GM12878 (cell line): ENCODE measurements around the gene SLC15A3. TPM values are rescaled to one million over a fixed set of nuclear protein-coding genes. Genes with fewer than 3 reads are reported as not detected.

Source experiments
- ATAC-seq: fragments of 200-7000 bp; cut with Tn5 transposase; 3 replicates; pipeline ENCODE4 v1.9.1; 2020; ENCODE audit warnings: mild to moderate bottlenecking, moderate library complexity
- BruUV-seq: library from RNA; stranded (reverse); fragments of 400-500 nt; replicated peaks from 2 replicates; lab custom pipeline; 2021; lab: Mats Ljungman, UMichigan
- CTCF ChIA-PET: fragments of 300-600 bp; sonication (Branson Sonifier 250); formaldehyde crosslinking; extraction: SDS; loops from one replicate; lab custom pipeline; 2021; ENCODE audit warnings: inconsistent platforms; lab: Yijun Ruan, JAX
- POLR2A ChIA-PET: fragments of 350-600 bp; formaldehyde crosslinking; extraction: SDS; loops from one replicate; lab custom pipeline; 2021; ENCODE audit warnings: inconsistent platforms; lab: Charles Lee
- RAD21 ChIA-PET: fragments of 300-600 bp; sonication (Branson Sonifier 250); formaldehyde crosslinking; loops from one replicate; lab custom pipeline; 2023; ENCODE audit warnings: antibody characterized with exemption; ENCODE audit not compliant: unreplicated experiment; lab: Charles Lee
- SMC1A ChIA-PET: fragments of 300-600 bp; sonication (Branson Sonifier 250); formaldehyde crosslinking; loops from one replicate; lab custom pipeline; 2023; ENCODE audit not compliant: unreplicated experiment, uncharacterized antibody; lab: Charles Lee
- DNase-seq: peaks from one replicate; pipeline ENCODE4 v3.0.0-alpha.2; 2011; ENCODE audit warnings: low read depth, low spot score
- FAIRE-seq: peaks from 3 replicates; lab custom pipeline; 2011; peaks lifted over from hg19 to GRCh38; lab: Jason Lieb, UNC
- H2AFZ ChIP-seq: 2 replicates; pipeline ENCODE4 v1.6.0; 2011; ENCODE audit warnings: low read depth, low read length, control low read depth; ENCODE audit not compliant: control insufficient read depth
- H3K27ac ChIP-seq: 2 replicates; pipeline ENCODE4 v1.5.1; 2011; ENCODE audit warnings: control low read depth; ENCODE audit not compliant: control insufficient read depth, insufficient read depth
- H3K27me3 ChIP-seq, 2 experiments: replicated peaks in 1 of 2; 2 replicates each; pipeline versions ENCODE4 v1.6.0 to v1.6.1; 2011; ENCODE audit warnings: low read length in 1 of 2; ENCODE audit not compliant: control insufficient read depth in 2 of 2, insufficient read depth in 2 of 2
- H3K36me3 ChIP-seq, 2 experiments: 2 replicates each; pipeline ENCODE4 v1.5.1; 2011; ENCODE audit warnings: low read length in 1 of 2; ENCODE audit not compliant: control insufficient read depth in 2 of 2, insufficient read depth in 2 of 2
- H3K4me1 ChIP-seq: 2 replicates; pipeline ENCODE4 v1.6.1; 2011; ENCODE audit warnings: mild to moderate bottlenecking, low read length, moderate library complexity, mixed read lengths; ENCODE audit not compliant: control insufficient read depth, insufficient read depth
- H3K4me2 ChIP-seq: 2 replicates; pipeline ENCODE4 v1.6.0; 2011; ENCODE audit warnings: control low read depth; ENCODE audit not compliant: control insufficient read depth, insufficient read depth
- H3K4me3 ChIP-seq: fragments of 200-600 bp; sonication (generic); 2 replicates; pipeline ENCODE4 v1.5.1; 2016
- H3K79me2 ChIP-seq: 2 replicates; pipeline ENCODE4 v1.6.0; 2011; ENCODE audit warnings: low read length; ENCODE audit not compliant: control insufficient read depth, insufficient read depth
- H3K9ac ChIP-seq: 2 replicates; pipeline ENCODE4 v1.8.0; 2011; ENCODE audit warnings: low read length, control low read depth, mixed read lengths; ENCODE audit not compliant: control insufficient read depth, insufficient read depth
- H3K9me3 ChIP-seq: replicated peaks from 3 replicates; pipeline ENCODE4 v1.5.1; 2011; ENCODE audit warnings: mild to moderate bottlenecking, low read length; ENCODE audit not compliant: control insufficient read depth, insufficient read depth
- H4K20me1 ChIP-seq: 2 replicates; pipeline ENCODE4 v1.6.0; 2011; ENCODE audit not compliant: control insufficient read depth, insufficient read depth
- EP300 ChIP-seq, 2 experiments: fragments of 150-350 bp in 1 of 2; IDR thresholded peaks; 2 replicates each; pipeline ENCODE4 v1.6.1; 2011 to 2012; ENCODE audit warnings: low read depth in 2 of 2, low read length in 2 of 2, borderline replicate concordance in 1 of 2, improper control_type of control experiment in 1 of 2, inconsistent platforms in 1 of 2; ENCODE audit not compliant: control insufficient read depth in 1 of 2
- HDAC2 ChIP-seq: fragments of 200-600 bp; sonication (generic); IDR thresholded peaks from 2 replicates; pipeline ENCODE4 v1.6.1; 2017
- HDAC6 ChIP-seq: fragments of 200-600 bp; sonication (generic); IDR thresholded peaks from one replicate; pipeline ENCODE4 v1.8.0; 2017; ENCODE audit warnings: antibody characterized with exemption; ENCODE audit not compliant: unreplicated experiment
- IKZF1 ChIP-seq: fragments of 450-650 bp; conservative IDR thresholded peaks from 2 replicates; pipeline ENCODE4 v1.6.1; 2017; ENCODE audit warnings: antibody characterized with exemption, mild to moderate bottlenecking
- MXI1 ChIP-seq: fragments of 150-350 bp; IDR thresholded peaks from 2 replicates; pipeline ENCODE4 v1.6.1; 2011; ENCODE audit warnings: low read depth, mild to moderate bottlenecking, inconsistent platforms, low read length, improper control_type of control experiment
- NFIC ChIP-seq: IDR thresholded peaks from 2 replicates; pipeline ENCODE4 v1.6.1; 2012; ENCODE audit warnings: low read depth, mild to moderate bottlenecking, inconsistent platforms, low read length, moderate library complexity
- NR2C1 ChIP-seq: fragments of 450-650 bp; IDR thresholded peaks from 2 replicates; pipeline ENCODE4 v1.6.1; 2017; ENCODE audit warnings: antibody characterized with exemption, mild to moderate bottlenecking, moderate library complexity
- RAD21 ChIP-seq: IDR thresholded peaks from 2 replicates; pipeline ENCODE4 v1.6.1; 2011; ENCODE audit warnings: mild to moderate bottlenecking, low read depth, low read length, moderate library complexity; ENCODE audit not compliant: insufficient read depth
- REST ChIP-seq: IDR thresholded peaks from 2 replicates; pipeline ENCODE4 v1.6.1; 2012; ENCODE audit warnings: mild to moderate bottlenecking, low read depth, low read length
- SP1 ChIP-seq: IDR thresholded peaks from one replicate; pipeline ENCODE4 v1.6.1; 2011; ENCODE audit warnings: low read depth, low read length
- TBL1XR1 ChIP-seq: IDR thresholded peaks from 2 replicates; pipeline ENCODE4 v1.6.1; 2012; ENCODE audit warnings: low read depth, low read length, improper control_type of control experiment
- USF1 ChIP-seq: IDR thresholded peaks from 2 replicates; pipeline ENCODE4 v1.6.1; 2011; ENCODE audit warnings: borderline replicate concordance, low read depth, mild to moderate bottlenecking, moderate library complexity, mixed read lengths, low read length; ENCODE audit not compliant: insufficient read depth; ENCODE audit errors: extremely low read length
- WGBS: methylation state at CpG from one replicate; pipeline ENCODE4 v1.1.6; 2016; ENCODE audit warnings: low lambda C conversion rate; ENCODE audit not compliant: insufficient replicate concordance, insufficient coverage; ENCODE audit errors: missing lambda C conversion rate; 5-methylcytosine and 5-hydroxymethylcytosine counted together
- in situ Hi-C: fragments of 300-500 bp; cut with MboI; formaldehyde crosslinking; loops from 9 replicates; pipeline ENCODE4 v1.14.3; 2018; ENCODE audit warnings: mixed read lengths
- intact Hi-C: fragments of 100-400 bp; cut with micrococcal nuclease; formaldehyde crosslinking; loops from one replicate; pipeline ENCODE4 v1.14.2; 2022; ENCODE audit not compliant: unreplicated experiment
- polyA plus RNA-seq, 11 experiments: library from polyadenylated mRNA; depleted of rRNA in 4 of 11; unstranded in 6 of 11; stranded (reverse) in 5 of 11; fragments of >200 nt; fragmentation: Nextera tagmentation in 4 of 11; fragmentation: Illumina TruSeq in 1 of 11; extraction: Ambion mirVana in 4 of 11; extraction: Trizol in 1 of 11; gene quantifications; 1 replicate in 1 of 11; 2 replicates in 10 of 11; pipeline versions ENCODE4 v1.2.1 to v1.2.3, GENCODE V29; 2011 to 2016; ENCODE audit warnings: inconsistent platforms in 2 of 11, missing spikeins in 2 of 11, low read depth in 1 of 11
- total RNA-seq, 4 experiments: library from RNA; depleted of rRNA in 3 of 4; stranded (reverse); fragments of >200 nt in 3 of 4; fragmentation: Illumina TruSeq in 1 of 4; extraction: Trizol in 1 of 4; gene quantifications; 2 replicates each; pipeline versions ENCODE4 v1.2.1 to v1.2.3, GENCODE V29; 2013 to 2021
- TF ChIP-seq, protein P1 (sequence below): IDR thresholded peaks from 2 replicates; pipeline ENCODE4 v1.6.1; 2012; ENCODE audit warnings: low read depth, low read length, improper control_type of control experiment
- TF ChIP-seq, protein P2 (sequence below): fragments of 450-650 bp; IDR thresholded peaks from 2 replicates; pipeline ENCODE4 v1.6.1; 2017; ENCODE audit warnings: mild to moderate bottlenecking, moderate library complexity

Gene SLC15A3
- total and polyA plus RNA-seq, 10 of the 15 experiments (the other 5 are each of a cell fraction or from before 2014, with no cell fraction given): 17.7 to 102 (median 55.8) TPM

- peak; percentile 98 for FAIRE-seq
- peak; percentile 94 for DNase-seq
- intact Hi-C loops: no loop called here
- Histone ChIP-seq H3K36me3 (no peaks in the 10 kb centered on the region), H3K4me2 (peak overlapping the region; percentile 78), H2AFZ (no peak overlapping the region), H3K4me1 (peaks cover 52% of the 10 kb centered on the region), H3K27ac (peak overlapping the region; percentile 94), H3K4me3 (no peak overlapping the region), H3K79me2 (peaks cover 17% of the 10 kb centered on the region), H3K9me3 (peaks cover 8% of the 10 kb centered on the region), H4K20me1 (no peaks in the 10 kb centered on the region), H3K27me3 (no peaks in the 10 kb centered on the region), H3K9ac (peak overlapping the region; percentile 5; the same call in 1 of the 2 replicates)
- POLR2A ChIA-PET: no interaction called here
- WGBS: 0% methylated on average over 3 of the region's 3 CpGs
- CTCF ChIA-PET: interaction anchor here (0.8 kb wide), 1 partner anchor 79 kb away, joined by 3 read pairs; no protein-coding TSS in a partner anchor
- SMC1A ChIA-PET: interaction anchor here (1.5 to 1.6 kb wide), 2 partner anchors 43 to 59 kb away, joined by 3 to 4 read pairs; no protein-coding TSS in a partner anchor
- in situ Hi-C loops: no loop called here
- RAD21 ChIA-PET: interaction anchor here (1.8 kb wide), 1 partner anchor 9 kb away, joined by 4 read pairs; no protein-coding TSS in a partner anchor
- no TSS peak for BruUV-seq
- peak; percentile 54 for ATAC-seq
- TF ChIP-seq TBL1XR1 (peak; percentile 95), RAD21 (no peak), MXI1 (0 out of 2 replicates have a peak, but pooled peaks have one; percentile 48), EP300 (IDR thresholded peaks at IDR 0.05; ENCODE audit: borderline replicate concordance in 1 of 2, control insufficient read depth in 1 of 2, low read depth in 2 of 2, low read length in 2 of 2) (peak; percentile 88 to 97; a peak in 3 of 4 replicates), SP1 (peak; percentile 88), NR2C1 (no peak), HDAC2 (no peak), USF1 (no peak), HDAC6 (no peak), IKZF1 (peak; percentile 97), NFIC (no peak), REST (no peak)
- TF ChIP-seq, protein P1, sequence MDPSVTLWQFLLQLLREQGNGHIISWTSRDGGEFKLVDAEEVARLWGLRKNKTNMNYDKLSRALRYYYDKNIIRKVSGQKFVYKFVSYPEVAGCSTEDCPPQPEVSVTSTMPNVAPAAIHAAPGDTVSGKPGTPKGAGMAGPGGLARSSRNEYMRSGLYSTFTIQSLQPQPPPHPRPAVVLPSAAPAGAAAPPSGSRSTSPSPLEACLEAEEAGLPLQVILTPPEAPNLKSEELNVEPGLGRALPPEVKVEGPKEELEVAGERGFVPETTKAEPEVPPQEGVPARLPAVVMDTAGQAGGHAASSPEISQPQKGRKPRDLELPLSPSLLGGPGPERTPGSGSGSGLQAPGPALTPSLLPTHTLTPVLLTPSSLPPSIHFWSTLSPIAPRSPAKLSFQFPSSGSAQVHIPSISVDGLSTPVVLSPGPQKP: no peak
- TF ChIP-seq, protein P2, sequence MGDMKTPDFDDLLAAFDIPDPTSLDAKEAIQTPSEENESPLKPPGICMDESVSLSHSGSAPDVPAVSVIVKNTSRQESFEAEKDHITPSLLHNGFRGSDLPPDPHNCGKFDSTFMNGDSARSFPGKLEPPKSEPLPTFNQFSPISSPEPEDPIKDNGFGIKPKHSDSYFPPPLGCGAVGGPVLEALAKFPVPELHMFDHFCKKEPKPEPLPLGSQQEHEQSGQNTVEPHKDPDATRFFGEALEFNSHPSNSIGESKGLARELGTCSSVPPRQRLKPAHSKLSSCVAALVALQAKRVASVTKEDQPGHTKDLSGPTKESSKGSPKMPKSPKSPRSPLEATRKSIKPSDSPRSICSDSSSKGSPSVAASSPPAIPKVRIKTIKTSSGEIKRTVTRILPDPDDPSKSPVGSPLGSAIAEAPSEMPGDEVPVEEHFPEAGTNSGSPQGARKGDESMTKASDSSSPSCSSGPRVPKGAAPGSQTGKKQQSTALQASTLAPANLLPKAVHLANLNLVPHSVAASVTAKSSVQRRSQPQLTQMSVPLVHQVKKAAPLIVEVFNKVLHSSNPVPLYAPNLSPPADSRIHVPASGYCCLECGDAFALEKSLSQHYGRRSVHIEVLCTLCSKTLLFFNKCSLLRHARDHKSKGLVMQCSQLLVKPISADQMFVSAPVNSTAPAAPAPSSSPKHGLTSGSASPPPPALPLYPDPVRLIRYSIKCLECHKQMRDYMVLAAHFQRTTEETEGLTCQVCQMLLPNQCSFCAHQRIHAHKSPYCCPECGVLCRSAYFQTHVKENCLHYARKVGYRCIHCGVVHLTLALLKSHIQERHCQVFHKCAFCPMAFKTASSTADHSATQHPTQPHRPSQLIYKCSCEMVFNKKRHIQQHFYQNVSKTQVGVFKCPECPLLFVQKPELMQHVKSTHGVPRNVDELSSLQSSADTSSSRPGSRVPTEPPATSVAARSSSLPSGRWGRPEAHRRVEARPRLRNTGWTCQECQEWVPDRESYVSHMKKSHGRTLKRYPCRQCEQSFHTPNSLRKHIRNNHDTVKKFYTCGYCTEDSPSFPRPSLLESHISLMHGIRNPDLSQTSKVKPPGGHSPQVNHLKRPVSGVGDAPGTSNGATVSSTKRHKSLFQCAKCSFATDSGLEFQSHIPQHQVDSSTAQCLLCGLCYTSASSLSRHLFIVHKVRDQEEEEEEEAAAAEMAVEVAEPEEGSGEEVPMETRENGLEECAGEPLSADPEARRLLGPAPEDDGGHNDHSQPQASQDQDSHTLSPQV: no peak
Measured at GRCh38 chr11:60910281-60910687, 41.7 kb downstream of the SLC15A3 start.
